ENCODE data around the gene CALM1.

Gene CALM1

DNA sequence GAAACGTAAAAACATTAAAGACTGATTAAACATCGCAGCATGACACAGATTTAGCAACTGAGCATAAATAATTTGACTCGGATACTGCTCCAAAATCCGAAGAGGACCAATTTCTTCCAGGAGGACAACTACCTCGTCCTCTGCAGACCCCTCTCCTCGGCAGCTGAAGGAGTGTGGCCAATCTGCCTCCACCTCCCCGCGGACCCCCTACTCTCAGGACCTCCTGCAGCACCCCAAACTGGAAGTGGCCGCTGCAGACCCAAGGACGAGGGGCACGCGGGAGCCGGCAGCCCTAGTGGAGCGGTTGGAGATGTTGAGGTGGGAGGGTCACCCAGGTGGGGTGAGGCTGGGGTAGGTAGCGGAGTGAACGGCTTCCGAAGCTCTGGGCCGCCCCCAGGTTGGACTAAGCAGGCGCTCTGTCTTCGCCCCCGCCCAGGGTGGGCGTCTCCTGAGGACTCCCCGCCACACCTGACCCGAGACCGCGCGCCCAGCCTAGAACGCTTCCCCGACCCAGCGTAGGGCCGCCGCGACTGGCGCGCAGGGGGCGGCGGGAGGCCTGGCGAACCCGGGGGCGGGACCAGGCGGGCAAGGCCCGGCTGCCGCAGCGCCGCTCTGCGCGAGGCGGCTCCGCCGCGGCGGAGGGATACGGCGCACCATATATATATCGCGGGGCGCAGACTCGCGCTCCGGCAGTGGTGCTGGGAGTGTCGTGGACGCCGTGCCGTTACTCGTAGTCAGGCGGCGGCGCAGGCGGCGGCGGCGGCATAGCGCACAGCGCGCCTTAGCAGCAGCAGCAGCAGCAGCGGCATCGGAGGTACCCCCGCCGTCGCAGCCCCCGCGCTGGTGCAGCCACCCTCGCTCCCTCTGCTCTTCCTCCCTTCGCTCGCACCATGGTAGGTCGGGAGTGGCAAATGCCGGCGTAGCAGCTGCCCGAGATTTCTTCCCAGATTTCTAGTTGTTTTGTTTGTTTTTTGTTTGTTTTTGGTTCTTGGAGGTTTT lies at the start of gene CALM1:
Gene CALM1 (plus strand): TSS at position 689 of the 999 bp plus-strand sequence. CDS start 202 bp downstream, at position 891.
- peak; percentile 89 to 92 for DNase-seq (ENCODE audit: low read depth in 2 of 2)

DNA sequence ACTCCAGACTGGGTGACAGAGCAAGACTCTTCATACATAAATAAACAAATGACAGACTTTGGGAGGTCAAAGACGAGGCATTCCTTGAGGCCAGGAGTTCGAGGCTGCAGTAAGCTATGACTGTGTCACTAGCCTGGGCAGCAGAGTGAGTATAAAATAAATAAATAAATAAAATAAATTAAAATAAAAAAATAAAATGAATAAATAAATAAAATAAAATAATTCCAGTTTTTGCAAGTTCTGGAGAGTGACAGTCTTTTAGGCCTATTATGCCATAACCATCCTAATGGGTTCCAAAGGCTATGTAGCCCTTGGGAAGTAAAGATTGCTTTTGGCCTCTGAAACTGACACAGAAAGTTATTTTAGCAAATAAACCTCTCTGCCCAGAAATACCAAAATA lies 48.6 kb upstream of the CALM1 start:
- DNase-seq (ENCODE audit: low read depth in 2 of 2), result no peak

DNA sequence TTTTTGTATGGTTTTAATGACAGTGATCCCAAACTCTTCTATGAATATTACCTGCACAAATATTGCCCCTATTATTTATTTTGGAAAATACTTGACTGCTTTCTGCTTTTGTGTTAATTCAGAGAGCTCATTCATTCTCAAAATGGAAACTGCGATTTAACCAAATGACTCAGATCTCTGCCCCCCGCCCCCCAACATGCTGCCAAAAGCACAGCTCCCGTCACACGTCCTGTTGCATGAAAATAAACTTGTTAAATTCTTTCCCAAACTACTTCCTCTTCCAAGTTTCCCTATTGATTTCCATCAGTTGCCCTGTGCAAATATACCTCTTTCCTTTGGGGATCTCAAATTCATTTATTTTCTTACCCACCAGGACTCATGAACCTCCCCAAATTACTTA lies 47.1 kb upstream of the CALM1 start:
- no peak for DNase-seq (ENCODE audit: low read depth in 2 of 2)

DNA sequence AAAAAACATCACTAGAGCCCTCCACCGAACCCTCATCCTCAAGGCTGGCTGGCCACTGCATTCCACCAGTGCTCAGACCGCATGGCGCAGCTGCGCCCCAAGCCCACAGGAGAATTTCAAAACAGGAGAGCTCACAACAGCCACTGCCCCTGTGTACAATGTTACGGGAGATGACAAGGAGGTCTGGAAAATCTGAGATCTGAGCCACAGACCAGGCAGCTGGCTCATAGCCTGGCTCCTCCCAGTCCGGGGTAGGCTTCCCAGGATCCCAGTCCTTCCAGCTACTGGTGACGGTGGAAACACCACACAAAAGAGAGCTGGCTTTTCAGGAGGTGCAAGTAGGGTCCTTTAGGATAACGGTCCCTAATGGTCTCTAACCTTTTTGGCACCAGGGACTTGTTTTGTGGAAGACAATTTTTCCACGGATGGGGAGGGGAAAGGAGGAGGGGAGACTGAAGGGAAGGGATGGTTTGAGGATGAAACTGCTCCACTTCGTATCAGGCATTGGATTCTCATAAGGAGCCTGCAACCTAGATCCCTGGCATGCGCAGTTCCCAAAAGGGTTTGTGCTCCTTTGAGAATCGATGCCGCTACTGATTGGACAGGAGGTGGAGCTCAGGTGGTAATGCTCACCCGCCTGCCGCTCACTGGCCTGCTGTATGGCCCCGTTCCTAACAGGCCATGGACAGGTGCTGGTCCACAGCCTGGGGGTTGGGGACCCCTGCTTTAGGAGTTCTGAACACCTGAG lies 42.1 kb upstream of the CALM1 start:
- DNase-seq (ENCODE audit: low read depth in 2 of 2), result no peak

DNA sequence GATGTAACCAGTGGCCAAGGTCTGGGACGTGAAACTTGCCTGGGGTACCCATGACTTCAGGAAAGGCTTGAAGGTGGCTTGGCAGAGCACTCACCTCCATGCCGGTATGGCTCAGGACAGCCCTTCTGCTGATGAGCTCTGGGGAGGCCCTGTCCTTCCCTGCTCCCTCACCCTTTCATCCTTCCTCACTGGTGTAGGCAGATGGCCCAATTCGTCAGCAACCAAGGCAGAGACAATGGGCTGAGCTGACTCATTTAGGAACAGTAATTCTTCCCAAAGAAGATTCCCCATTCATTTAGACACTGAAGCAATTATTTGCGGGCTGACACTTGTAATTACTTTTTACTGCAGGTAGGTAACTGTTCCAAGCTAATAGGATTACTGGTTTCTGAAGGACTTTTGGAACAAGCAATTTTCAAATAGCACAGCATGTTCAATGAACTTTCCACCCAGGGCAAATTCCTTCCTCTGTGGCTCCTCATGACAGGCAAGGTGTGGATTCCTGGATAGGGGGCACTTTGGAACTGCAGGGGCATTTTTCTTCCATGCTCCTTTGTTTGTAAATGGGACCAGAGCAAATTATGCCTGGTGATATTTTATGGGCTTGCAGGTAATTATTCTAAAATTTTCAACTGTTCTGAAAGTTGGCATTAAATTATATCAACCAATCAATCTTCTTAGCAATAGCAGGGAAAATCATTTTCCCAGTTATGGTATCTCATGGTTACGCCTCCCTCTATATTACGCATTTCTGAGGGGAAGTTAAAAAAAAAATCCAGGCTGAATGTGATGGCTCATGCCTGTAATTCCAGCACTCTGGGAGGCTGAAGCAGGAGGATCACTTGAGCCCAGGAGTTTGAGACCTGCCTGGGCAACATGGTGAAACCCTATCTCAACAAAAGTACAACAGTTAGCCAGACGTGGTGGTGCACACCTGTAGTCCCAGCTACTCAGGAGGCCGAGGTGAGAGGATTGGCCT lies 41.0 kb upstream of the CALM1 start:
- DNase-seq (ENCODE audit: low read depth in 2 of 2), result no peak

DNA sequence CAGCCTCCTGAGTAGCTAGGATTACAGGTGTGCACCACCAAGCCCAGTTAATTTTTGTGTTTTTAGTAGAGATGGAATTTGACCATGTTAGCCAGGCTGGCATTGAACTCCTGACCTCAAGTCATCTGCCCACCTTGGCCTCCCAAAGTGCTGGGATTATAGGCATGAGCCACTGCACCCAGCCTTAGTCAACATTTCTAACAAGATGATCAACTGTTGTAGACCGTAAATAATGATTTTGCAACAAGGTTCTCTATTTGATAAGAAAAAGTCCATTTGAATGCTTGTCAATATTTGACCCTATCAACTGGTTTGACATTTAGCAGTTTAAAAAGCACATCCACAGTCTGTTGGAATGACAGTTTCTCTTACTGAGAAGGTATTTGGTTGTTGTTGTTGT lies 39.9 kb upstream of the CALM1 start:
- DNase-seq (ENCODE audit: low read depth in 2 of 2), result no peak

DNA sequence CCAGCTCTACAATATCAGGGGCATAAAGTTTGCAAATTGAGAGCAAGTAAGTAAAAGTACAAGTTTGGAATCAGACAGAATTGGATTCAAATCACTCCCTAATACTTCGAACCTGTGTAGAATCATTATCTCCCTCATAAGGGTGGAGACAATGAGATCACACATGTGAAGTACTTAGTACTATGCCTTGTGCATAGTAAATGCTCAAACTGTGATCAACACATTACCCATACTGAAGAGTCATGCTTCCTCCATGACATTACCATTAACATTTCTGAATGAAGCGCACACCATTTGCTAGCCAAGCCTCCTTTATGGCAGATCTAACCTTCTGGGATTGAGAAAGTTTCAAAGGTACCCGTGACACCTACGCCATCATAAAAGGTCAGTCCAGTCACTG lies 38.5 kb upstream of the CALM1 start:
- DNase-seq (ENCODE audit: low read depth in 2 of 2), result no peak

DNA sequence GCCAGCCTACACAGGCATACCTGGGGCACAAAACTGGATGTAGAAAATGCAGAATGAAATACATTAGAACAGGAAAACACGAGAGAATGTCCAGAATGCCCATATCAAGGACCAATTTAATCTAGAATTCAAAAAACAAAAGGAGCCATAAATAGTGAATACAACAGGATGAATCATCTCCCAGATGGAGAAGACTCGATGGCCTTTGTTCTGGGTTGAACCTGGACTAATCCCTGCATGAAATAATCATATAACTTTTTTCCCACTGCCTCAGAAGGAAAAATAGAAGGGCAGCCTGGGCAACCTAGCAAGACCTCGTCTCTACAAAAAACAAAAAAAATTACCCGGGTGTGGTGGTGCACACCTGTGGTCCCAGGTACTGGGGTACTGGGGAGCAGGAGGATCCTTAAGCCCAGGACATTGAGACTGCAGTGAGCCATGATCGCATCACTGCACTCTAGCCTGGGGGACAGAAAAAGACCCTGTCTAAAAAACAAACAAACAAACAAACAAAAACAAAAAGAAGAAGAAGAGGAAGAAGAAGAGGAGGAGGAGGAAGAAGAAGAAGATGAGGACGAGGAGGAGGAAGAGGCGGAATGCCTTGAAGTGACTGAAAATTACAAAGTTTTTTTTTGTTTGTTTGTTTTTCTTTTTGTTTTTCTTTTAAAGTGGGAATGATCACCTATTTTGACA lies 34.8 kb upstream of the CALM1 start:
- no peak for DNase-seq (ENCODE audit: low read depth in 2 of 2)

DNA sequence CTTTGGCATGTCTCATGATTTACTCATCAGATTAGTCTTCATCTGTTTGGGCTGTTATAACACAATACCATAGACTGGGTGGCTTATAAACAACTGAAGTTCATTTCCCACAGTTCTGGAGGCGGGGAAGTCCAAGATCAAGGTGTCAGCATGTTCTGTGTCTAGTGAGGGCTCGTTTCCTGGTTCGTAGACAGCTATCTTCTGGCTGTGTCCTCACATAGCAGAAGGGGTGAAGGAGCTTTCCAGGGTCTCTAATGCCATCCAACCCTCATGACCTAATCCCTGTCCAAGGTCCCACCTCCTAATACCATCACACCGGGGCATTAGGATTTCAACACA lies 34.3 kb upstream of the CALM1 start:
- DNase-seq (ENCODE audit: low read depth in 2 of 2), result no peak

DNA sequence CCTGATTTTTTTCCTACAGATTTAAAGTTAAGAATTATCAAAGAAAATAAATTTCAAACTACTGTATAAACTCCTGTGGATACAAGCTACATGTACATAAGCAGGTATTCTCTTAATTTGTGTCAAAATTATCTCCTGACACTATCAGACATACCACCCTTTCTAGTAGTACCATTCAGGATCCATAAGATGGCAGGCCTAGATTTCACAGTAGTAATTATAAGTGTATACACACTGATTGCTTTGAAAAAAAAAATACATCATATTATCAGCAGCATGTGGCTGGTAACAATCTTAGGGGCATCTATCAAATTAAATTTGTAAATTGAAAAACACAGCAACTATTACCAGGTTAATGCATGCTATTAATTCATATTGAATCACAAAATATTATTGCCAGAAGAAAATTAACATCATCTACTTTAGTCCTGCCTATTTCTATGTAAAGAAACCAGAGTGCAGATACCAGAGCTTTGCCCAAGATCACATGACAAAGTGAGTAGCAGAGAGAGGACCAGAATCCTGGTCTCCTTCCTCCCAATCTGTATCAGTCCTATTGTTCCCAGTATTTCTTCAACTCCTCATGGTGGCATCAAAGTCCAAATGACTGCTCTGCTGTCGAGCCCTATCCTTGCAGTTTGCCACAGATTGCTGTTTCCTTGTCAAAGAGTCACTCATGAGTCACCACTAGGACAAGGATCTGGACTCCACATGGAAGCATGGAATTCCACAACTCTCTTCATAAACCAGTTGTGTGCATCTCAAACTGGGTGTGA lies 27.7 kb upstream of the CALM1 start:
- no peak for DNase-seq (ENCODE audit: low read depth in 2 of 2)

DNA sequence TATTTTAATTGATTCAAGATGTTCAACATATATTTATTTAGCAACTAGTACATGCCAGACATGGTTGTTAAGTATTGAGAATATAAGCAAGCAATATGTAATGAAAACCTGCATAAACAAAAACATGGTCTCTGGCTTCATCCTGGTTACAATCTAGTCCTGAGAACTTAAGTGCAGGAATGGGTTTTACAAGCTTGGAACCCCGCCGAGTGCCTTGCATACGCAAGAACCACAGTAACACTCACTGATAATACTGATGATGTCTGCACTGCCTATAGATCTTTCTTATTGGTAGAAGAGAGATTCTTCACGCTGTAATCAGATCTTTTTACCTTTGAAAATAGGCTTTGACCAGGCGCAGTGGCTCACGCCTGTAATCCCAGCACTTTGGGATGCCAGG lies 22.9 kb upstream of the CALM1 start:
- no peak for DNase-seq (ENCODE audit: low read depth in 2 of 2)

DNA sequence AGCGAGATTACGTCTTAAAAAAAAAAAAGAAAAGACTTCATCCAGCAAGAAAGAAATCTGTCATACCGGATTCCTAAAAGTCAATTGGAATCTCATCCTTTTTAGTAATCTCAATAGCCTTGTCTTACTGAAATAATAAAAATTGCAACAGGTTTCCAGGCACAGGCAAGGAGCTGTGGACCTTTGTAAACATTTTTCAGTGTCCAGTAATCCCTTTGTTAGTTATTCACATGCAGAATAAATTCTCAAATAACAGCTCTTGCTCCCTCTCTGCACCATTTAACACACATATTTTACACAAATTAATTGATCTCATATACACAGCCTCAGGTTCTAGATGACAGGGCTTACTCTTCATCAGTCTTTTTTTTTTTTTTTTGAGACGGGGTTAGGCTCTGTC lies 22.0 kb upstream of the CALM1 start:
- no peak for DNase-seq (ENCODE audit: low read depth in 2 of 2)

DNA sequence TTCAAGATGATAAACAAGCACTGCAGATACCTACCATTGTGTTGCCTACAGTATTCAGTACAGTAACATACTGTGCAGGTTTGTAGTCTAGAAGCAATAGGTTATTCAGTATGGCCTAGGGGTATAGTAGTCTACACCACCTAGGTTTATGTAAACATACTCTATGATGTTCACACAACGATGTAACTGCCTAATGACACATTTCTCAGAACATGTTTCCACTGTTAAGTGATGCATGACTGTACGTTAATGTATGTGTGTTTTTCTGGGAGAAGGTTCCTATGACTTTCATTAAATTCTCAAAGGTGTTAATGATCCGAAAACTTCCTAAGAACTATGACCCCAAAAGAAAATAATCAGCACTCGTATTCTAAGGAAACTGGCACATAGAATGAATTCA lies 20.9 kb upstream of the CALM1 start:
- no peak for DNase-seq (ENCODE audit: low read depth in 2 of 2)

DNA sequence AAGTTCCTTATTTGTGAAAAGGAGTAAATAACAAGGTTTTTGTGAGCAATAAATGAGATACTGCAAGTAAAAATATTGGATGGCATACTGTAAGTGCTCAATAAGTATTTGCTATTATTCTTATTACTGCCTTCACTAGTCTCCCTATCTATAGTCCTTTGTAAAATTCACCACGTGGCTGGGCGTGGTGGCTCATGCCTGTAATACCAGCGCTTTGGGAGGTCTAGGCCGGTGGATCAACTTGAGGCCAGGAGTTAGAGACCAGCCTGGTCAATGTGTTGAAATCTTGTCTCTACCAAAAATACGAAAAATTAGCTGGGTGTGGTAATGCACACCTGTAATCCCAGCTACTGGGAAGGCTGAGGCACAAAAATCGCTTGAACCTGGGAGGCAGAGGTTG lies 18.6 kb upstream of the CALM1 start:
- DNase-seq (ENCODE audit: low read depth in 2 of 2), result no peak

DNA sequence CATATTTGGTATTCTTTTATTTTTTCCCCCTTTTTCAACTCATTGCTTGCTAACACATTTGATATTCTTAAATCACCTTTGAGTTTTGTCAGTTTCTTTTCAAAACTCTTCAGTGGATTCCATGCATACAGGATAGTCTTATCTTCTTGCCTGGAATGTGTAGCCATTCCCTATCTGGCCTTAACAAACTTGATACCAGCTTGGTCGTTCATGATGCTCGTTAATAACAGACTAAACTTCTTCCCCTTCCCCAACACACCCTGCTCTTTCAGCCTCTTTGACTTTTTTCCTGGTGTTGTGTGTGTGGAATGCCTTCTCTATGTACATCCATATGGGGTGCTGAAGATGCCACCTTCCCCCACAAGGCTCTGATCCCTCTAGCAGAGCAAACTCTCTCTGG lies 17.7 kb upstream of the CALM1 start:
- DNase-seq (ENCODE audit: low read depth in 2 of 2), result no peak

DNA sequence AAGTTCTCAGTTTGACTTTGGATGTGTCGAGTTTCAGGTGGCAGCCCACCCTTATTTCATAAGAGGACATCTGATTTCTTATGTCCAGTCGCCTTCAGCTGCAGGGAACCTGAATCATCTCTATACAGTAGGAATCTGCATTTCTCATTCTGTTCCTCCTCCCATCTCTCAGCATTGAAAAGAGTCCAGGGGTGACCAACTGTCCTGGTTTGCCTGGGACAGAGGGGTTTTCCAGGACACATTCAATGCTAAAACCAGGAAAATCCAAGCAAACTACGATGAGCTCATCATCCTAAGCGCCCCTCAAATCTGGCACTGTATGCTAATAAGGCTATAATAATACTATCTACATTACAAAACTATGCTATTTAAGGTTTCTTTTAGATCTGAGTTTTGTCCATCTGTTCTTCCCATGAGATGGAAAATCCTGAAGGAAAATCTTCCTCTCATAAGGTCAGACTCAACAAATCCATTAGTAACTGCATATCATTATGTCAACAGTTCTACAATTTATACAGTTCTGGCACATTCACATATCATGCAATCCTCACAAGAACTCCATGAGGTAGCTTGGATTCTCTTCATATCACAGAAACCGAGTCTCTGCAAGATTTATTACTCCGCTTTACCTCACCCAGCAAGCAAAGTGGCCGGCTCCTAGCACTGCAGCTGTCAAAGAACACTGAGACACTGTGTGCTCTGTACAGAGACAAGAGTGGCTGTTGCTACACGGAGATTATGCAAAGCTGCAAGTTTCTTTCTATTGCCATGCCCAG lies 15.6 kb upstream of the CALM1 start:
- no peak for DNase-seq (ENCODE audit: low read depth in 2 of 2)

DNA sequence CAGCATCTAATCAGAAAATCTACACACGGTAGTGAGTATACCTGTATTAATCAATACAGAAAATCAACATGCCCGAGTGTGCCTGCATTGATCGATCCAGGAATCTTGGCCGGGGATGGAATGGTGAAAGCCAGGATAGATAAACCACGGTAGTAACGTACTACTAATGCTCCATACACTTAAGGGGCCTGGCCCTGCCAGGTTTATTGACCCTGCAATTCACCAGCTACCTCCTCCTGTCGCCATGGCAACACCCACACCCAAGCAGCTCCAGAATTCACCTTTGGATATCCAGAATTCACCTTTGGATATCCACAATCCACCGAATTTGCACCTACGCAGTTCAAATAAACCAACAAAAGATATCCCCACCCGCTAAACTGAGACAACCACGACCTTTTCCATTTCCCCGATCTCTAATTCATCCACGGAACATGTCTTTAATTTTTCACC lies 14.8 kb upstream of the CALM1 start:
- DNase-seq (ENCODE audit: low read depth in 2 of 2), result no peak

DNA sequence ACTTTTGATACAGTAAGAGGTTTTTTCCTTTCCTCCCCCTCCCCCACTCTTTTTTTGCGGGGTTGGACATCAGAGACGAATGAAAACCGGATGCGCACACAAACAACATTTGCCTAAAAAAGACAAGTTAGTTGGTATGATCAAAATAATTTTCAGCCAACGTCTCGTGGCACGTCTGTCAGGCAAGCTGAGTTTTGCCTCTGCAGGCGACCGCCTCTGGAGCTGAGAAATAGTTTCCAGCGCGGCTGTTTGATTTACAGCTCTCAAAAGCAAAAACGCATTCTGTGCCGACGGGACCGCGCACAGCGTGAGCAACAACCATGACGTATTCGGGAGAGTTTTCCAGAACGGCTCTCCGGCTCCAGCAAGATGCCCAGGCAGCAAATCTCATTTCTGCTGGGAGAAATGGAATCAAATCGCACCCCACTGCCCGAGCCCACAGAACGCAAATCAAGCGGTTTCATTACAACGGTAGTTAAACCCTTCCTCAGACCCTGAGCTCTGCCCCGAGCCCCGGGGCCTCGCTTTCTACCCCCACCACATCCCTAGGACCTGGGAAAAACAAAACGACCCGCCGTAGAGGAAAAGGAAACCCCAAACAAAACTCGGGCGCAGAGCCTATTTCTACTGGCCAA lies 14.2 kb upstream of the CALM1 start:
- DNase-seq (ENCODE audit: low read depth in 2 of 2), result peak; percentile 50 to 72

DNA sequence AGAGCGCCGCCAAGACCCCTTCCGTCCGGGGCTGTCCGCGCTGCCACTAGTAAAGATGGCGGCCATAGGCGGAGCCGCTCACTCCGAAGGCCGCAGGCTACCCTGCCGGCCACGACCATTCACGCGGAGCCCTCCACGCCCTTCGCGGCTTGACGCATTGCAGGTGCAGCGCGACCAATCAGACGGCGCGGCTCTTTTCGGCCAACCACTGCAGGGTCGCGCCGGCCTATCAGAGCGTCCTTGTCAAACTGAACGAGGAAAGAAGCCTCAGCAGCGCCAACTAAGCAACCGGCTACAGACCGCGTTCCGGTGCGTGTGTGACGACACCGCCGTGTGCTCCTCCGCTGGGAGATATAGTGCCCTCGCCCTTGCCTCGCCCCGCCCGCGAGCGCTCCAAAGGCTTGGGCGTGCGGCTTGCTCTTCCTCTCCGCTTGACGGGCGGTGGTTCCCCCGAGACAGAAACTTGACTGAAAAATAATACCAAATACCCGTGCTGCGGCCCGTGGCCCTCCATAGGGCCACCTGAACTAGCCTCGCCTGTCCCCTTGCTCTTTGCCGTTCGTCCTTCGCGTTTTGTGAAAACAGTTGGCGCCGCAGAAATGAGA lies 13.6 kb upstream of the CALM1 start:
- peak; percentile 93 to 97 for DNase-seq (ENCODE audit: low read depth in 2 of 2)

All from activated CD8-positive, alpha-beta memory T cell treated with anti-CD3 and anti-CD28 coated beads for 4 hours (primary cell).